RWPE2 (cell line): Measurements from ENCODE around the gene STK32C.

Experiments used
- ATAC-seq: fragments of 200-7000 bp; cut with Tn5 transposase; 3 replicates; pipeline ENCODE4 v1.9.1; 2021; ENCODE audit warnings: low read depth
- DNase-seq: peaks from one replicate; pipeline ENCODE4 v3.0.0-alpha.2; 2020; ENCODE audit warnings: low spot score
- H3K27ac ChIP-seq: fragments of 450-650 bp; 2 replicates; pipeline ENCODE4 v1.5.1; 2017; ENCODE audit warnings: mild to moderate bottlenecking; ENCODE audit not compliant: poor library complexity, severe bottlenecking
- H3K27me3 ChIP-seq: fragments of 250-450 bp; sonication (Bioruptor Pico); 2 replicates; pipeline ENCODE4 v1.5.1; 2021; ENCODE audit warnings: mild to moderate bottlenecking, moderate library complexity; ENCODE audit not compliant: insufficient read depth, poor library complexity, severe bottlenecking
- H3K36me3 ChIP-seq: fragments of 250-450 bp; sonication (Bioruptor Pico); 2 replicates; pipeline ENCODE4 v1.5.1; 2020; ENCODE audit warnings: low read depth, mild to moderate bottlenecking, moderate library complexity
- H3K4me1 ChIP-seq: fragments of 250-450 bp; sonication (Bioruptor Pico); 2 replicates; pipeline ENCODE4 v1.5.1; 2021; ENCODE audit warnings: mild to moderate bottlenecking, moderate library complexity; ENCODE audit not compliant: insufficient read depth, poor library complexity, severe bottlenecking
- H3K4me3 ChIP-seq: fragments of 250-450 bp; sonication (Bioruptor Pico); 2 replicates; pipeline ENCODE4 v1.5.1; 2021; ENCODE audit warnings: mild to moderate bottlenecking, moderate library complexity; ENCODE audit not compliant: severe bottlenecking
- H3K9me3 ChIP-seq: fragments of 250-450 bp; sonication (Bioruptor Pico); 2 replicates; pipeline ENCODE4 v1.5.1; 2021; ENCODE audit warnings: mild to moderate bottlenecking, moderate library complexity; ENCODE audit not compliant: severe bottlenecking
- TF ChIP-seq, protein P1 (sequence below): fragments of 450-650 bp; IDR thresholded peaks from one replicate; pipeline ENCODE4 v1.5.1; 2017; ENCODE audit warnings: mild to moderate bottlenecking, moderate library complexity; ENCODE audit not compliant: poor library complexity, severe bottlenecking

Gene STK32C

DNA sequence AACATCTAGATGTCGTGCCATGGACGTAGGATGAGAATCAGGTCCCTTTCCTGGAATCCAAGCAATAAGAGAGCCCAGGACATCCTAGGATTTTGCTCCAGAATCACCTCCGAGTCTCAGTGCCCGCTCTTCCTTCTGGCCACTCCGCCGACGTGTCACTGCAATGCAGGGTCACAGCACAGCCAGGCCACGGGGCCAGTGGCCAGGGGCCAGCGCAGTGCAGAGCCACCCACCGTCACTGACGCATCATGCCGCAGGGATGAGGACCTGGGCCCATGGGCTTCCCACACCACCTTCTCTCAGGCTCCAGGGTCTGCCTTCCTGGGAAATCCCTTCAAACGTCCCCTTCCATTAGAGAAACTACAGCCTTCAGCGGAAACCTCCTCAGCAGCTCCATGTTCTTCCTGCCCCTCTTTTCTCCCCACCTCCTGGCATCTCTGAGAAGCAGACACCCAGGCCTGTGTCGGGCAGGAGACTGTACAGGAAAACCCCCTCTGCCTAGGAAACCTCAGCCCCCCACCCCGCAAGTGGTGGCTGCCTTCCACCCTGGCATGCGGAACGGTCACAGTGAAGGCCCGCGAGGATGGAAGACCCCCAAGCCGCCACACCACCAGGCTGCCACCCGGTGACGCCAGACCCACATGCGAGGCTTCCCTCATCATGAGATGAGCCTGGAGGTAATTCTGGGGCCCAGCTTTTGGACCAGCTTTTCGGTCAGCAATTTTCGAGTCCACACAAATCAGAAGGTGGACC, 32.1 kb downstream of the STK32C start:
- ATAC-seq (no peak), DNase-seq (peak; percentile 63)
- Histone ChIP-seq H3K36me3 (no peaks in the 10 kb centered on the region), H3K9me3 (no peaks in the 10 kb centered on the region), H3K27me3 (peaks cover 4% of the 10 kb centered on the region), H3K4me1 (no peaks in the 10 kb centered on the region), H3K4me3 (no peak overlapping the region), H3K27ac (no peak overlapping the region)
- TF ChIP-seq, protein P1, sequence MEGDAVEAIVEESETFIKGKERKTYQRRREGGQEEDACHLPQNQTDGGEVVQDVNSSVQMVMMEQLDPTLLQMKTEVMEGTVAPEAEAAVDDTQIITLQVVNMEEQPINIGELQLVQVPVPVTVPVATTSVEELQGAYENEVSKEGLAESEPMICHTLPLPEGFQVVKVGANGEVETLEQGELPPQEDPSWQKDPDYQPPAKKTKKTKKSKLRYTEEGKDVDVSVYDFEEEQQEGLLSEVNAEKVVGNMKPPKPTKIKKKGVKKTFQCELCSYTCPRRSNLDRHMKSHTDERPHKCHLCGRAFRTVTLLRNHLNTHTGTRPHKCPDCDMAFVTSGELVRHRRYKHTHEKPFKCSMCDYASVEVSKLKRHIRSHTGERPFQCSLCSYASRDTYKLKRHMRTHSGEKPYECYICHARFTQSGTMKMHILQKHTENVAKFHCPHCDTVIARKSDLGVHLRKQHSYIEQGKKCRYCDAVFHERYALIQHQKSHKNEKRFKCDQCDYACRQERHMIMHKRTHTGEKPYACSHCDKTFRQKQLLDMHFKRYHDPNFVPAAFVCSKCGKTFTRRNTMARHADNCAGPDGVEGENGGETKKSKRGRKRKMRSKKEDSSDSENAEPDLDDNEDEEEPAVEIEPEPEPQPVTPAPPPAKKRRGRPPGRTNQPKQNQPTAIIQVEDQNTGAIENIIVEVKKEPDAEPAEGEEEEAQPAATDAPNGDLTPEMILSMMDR, result no peak

DNA sequence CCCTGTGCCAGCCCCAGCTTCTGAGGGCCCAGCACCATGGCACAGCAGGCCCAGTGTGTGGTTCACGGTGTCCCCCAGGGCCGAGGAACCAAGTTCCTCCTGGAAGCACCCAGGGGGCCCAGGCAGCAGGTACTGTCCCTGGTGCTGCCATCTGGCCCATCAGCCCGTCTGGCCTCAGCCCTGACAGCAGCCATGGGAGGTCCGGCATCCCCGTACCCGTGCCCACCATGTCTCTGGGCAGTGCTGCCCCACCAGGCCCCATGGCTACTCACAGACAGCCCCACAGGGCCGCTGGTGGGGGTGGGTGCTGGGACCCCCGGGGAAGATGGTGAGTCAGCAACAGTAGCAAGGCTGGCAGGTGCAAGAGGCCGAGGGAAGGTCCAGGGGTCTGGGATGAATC, 32.8 kb downstream of the STK32C start:
- Histone ChIP-seq H3K4me3 (no peak overlapping the region), H3K9me3 (no peaks in the 10 kb centered on the region), H3K27ac (no peak overlapping the region), H3K4me1 (no peaks in the 10 kb centered on the region), H3K36me3 (no peaks in the 10 kb centered on the region), H3K27me3 (peaks cover 4% of the 10 kb centered on the region)
- ATAC-seq (no peak), DNase-seq (peak; percentile 42)
- TF ChIP-seq, protein P1, result no peak

DNA sequence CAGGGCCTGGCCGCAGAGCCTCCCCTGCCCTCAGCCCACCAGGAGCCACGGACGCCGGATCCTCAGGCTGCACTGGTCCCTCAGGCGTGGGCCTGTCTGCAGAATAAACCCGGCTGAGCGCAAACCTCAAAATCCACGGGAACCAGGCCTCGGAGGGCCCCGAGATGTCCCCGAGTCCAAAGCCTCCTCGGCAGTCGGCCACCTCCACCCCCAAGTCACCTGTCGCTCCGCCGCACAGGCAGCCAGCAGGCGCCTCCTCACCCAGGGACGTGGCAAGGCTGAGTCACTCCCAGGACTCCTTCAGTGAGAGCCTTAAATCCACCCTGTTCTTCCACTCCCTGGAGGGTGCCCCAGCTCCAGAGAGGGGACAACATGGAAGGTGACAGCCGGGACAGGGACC, 33.2 kb downstream of the STK32C start:
- TF ChIP-seq, protein P1, result no peak
- Histone ChIP-seq H3K36me3 (no peaks in the 10 kb centered on the region), H3K9me3 (no peaks in the 10 kb centered on the region), H3K27me3 (peaks cover 4% of the 10 kb centered on the region), H3K4me1 (no peaks in the 10 kb centered on the region), H3K4me3 (no peak overlapping the region), H3K27ac (no peak overlapping the region)
- DNase-seq (no peak), ATAC-seq (no peak)

DNA sequence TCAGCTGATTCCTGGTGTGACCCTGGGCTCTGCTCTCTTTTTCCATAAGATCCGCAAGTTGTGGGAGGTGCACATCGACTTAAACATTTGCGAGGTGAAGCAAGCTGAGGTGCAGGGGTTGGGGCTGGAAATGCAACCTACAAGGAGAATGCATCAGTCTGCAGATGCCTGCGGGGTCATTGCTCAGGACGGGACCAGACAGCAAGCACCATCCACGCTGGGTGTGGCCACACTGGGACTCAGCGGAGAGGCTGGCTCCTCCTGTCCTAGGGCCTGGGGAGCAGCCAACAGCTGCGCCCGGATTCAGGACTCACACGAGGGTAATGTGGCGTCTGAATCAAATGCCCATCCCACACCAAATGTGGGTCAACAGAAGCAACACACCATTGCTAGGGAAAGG, 33.8 kb downstream of the STK32C start:
- no peak for ATAC-seq
- Histone ChIP-seq H3K4me1 (no peaks in the 10 kb centered on the region), H3K27me3 (peaks cover 4% of the 10 kb centered on the region), H3K9me3 (no peaks in the 10 kb centered on the region), H3K4me3 (no peak overlapping the region), H3K27ac (no peak overlapping the region), H3K36me3 (no peaks in the 10 kb centered on the region)
- TF ChIP-seq, protein P1, result no peak
- DNase-seq, result no peak

DNA sequence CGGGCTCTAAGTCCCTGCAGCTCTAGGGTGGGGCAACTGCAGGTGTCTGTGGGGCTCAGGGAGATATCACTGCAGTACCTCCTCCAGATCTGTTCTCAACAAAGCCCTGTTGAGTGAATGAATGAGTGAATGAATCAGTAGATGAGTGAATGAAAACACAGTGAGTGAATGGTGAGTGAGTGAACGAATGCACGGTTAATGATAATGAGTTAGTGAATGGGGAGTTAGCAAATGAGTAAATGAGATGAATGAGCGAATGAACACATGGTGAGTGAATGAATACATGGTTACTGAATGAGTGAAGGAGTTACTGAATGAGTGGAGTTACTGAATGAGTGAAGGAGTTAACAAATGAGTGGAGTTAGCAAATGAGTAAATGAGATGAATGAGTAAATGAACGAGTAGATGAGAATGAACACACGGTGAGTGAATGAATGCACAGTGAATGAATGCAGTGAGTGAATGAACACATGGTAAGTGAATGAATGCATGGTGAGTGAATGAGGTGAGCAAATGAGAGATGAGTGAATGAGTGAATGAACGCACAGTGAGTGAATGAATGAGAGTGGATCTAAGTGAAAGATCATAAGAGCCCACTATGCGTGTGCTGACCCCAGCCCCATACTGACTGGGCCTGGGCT, 34.3 kb downstream of the STK32C start:
- ATAC-seq, result no peak
- TF ChIP-seq, protein P1, result no peak
- no peak overlapping the region for H3K27ac ChIP-seq
- DNase-seq, result no peak
- H3K36me3 ChIP-seq, result no peaks in the 10 kb centered on the region
- no peaks in the 10 kb centered on the region for H3K9me3 ChIP-seq
- no peaks in the 10 kb centered on the region for H3K4me1 ChIP-seq
- H3K27me3 ChIP-seq, result peaks cover 4% of the 10 kb centered on the region
- no peak overlapping the region for H3K4me3 ChIP-seq
